GM12874 (cell line): ENCODE results near the gene MRAS.

Experiments
- CTCF ChIP-seq: IDR thresholded peaks from 2 replicates; pipeline ENCODE4 v1.5.1; 2011; ENCODE audit warnings: low read depth, mild to moderate bottlenecking, control low read depth, low read length, moderate library complexity; ENCODE audit not compliant: insufficient read depth

MRAS gene

GRCh38 chr3:138369151-138369900 lies 20.9 kb downstream of the MRAS start:
- no peak for TF ChIP-seq CTCF

DNA sequence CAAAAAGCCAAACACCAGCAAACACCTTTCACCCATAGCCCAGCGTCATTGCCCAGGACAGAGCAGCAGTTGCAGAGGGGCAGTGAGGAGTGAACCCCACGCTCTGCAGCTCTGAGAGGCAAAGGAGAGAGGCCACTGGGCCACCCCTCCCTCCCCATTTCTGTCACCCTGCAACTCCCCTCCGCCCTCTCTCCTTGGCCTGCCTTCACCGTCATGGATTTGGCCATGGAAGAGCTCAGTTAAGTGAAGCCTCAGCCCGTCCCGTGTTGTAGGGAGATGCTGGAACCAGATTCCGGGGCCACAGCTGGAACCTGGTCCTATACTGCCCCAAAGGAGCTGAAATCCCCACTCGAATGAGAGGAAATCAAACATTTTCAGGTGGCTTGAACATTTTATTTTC lies 21.9 kb downstream of the MRAS start:
- no peak for TF ChIP-seq CTCF

DNA sequence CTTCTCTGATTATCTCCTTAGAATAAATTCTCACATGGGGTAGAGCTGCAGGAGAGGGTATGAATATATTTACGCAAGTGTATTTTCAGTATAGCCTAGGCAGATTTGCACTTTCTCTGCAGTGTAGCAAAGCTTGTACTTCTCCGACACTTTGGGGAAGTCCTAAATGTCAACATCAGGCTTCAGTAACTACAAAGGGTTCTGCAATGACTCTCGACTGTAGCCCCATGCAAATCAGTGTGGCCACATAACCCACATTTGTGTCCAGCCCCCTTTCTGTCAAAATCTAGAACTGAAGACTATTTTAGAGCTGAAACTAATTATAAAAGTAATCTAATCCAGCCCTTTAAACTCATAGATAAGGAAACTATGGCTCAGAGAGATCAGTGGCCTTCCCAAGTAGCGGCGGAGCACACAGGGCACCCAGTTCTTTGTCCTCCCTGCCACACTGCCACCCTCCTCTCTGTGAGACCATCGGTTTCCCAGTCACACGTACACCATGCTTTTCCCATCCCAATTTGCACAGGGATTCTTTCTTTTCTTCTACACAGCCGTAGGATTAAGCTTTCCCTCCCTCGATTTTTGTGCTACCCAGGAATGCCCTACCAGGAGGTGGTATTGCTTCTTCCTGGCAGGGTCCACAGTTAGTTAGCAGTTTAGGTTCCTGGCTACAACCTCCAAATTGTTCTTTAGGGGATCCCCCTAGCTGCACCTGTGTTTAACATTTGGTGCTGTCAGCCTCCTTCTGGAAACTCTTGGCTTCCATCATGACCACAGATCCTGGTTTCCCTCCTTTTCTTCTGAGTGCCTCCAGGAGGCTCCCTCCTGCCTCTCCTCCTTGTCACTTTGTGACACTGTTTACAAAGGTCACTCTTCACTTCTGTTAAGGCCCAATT lies 22.9 kb downstream of the MRAS start:
- TF ChIP-seq CTCF, result no peak

GRCh38 chr3:138373087-138373735 lies 24.8 kb downstream of the MRAS start:
- no peak for TF ChIP-seq CTCF

- no peak for TF ChIP-seq CTCF
Observed at GRCh38 chr3:138373736-138374094, 25.3 kb downstream of the MRAS start.

DNA sequence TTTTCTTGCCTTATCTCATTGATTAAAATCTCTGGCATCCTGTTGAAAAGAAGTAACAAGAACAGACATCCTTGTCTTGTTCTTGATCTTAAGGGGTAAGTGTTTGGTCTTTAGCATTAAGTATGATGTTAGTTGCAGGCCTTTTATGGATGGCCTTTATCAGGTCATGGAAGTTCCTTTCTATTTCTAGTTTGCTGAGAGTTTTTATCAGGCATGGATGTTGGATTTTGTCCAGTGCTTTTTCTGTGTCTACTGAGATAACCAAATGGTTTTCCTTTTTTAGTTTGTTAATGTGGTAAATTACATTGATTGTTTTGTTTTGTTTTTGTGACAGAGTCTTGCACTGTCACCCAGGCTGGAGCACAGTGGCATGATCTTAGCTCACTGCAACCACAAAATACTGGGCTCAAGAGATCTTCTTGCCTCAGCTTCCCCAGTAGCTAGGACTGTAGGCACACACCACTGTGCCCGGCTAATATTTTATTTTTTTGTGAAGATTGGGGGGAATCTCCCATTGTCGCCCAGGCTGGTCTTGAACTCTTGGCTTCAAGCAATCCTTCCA lies 26.3 kb downstream of the MRAS start:
- no peak for TF ChIP-seq CTCF

GRCh38 chr3:138375447-138375846 lies 27.1 kb downstream of the MRAS start:
- TF ChIP-seq CTCF, result no peak
